Fibroblast of the aortic adventitia (primary cell): Measurements from ENCODE around the gene PLSCR1. TPM values are rescaled to one million over a fixed set of nuclear protein-coding genes. Genes with fewer than 3 reads are reported as not detected.

ENCODE experiments used
- DNase-seq: peaks from one replicate; pipeline ENCODE4 v3.0.0-alpha.2; 2010; ENCODE audit warnings: low read depth
- H3K4me3 ChIP-seq: 2 replicates; pipeline ENCODE4 v1.5.1; 2011; ENCODE audit warnings: low read depth, mild to moderate bottlenecking, control low read depth, low read length, moderate library complexity
- total RNA-seq: library from RNA; depleted of rRNA; stranded (reverse); fragments of >200 nt; gene quantifications from 2 replicates; pipeline ENCODE4 v1.2.3, GENCODE V29; 2012; ENCODE audit warnings: low replicate concordance
- TF ChIP-seq, protein P1 (sequence below): IDR thresholded peaks from 2 replicates; pipeline ENCODE4 v1.5.1; 2011; ENCODE audit warnings: mild to moderate bottlenecking, low read length, control low read depth, inconsistent platforms; ENCODE audit not compliant: insufficient read depth

Gene PLSCR1
- total RNA-seq, 1 donor, result 97.4 TPM

DNA sequence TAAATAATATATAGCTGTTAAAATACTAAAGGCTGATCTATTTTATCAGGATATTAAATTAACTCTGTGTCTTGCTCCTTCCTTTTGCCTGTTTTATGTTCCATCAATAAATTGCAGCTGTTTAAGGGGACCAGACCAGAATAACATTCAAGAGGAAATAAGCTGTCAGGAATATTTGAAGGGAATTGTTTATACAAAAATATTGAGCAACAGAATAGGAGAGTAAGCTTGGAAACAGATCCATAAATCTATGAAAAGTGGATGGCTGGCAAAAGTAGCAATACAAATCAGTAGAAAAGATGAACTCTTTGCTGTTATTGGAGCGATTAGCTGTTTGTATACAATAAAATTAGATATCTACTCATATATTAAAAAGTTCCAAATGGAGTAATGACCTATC lies 38.9 kb downstream of the PLSCR1 start:
- peak; percentile 52 for DNase-seq
- no peak overlapping the region for H3K4me3 ChIP-seq
- TF ChIP-seq, protein P1, sequence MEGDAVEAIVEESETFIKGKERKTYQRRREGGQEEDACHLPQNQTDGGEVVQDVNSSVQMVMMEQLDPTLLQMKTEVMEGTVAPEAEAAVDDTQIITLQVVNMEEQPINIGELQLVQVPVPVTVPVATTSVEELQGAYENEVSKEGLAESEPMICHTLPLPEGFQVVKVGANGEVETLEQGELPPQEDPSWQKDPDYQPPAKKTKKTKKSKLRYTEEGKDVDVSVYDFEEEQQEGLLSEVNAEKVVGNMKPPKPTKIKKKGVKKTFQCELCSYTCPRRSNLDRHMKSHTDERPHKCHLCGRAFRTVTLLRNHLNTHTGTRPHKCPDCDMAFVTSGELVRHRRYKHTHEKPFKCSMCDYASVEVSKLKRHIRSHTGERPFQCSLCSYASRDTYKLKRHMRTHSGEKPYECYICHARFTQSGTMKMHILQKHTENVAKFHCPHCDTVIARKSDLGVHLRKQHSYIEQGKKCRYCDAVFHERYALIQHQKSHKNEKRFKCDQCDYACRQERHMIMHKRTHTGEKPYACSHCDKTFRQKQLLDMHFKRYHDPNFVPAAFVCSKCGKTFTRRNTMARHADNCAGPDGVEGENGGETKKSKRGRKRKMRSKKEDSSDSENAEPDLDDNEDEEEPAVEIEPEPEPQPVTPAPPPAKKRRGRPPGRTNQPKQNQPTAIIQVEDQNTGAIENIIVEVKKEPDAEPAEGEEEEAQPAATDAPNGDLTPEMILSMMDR, result no peak

DNA sequence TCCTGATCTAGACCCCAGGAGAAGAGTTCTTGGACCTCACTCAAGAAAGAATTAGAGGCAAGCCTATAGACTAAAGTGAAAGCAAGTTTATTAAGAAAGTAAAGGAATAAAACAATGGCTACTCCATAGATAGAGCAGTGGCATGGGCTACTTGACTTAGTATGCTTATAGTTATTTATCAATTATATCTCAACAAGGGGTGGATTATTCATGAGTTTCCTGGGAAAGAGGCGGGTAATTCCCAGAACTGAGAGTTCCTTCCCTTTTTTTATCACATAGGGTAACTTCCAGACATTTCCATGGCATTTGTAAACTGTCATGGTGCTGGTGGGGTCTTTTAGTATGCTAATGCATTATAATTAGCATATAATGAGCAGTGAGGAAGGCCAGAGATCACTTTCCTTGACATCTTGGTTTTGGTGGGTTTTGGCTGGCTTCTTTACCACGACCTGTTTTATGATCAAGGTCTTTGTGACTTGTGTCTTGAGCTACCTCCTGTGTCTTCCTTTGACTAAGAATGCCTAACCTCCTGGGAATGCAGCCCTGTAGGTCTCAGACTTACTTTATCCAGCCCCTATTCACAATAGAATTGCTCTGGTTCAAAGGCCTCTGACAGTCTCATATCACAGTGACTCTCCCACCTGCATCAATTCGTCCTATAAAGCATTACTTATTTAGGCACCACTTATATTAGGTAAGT lies 39.8 kb downstream of the PLSCR1 start:
- no peak for DNase-seq
- TF ChIP-seq, protein P1, result no peak
- no peak overlapping the region for H3K4me3 ChIP-seq

DNA sequence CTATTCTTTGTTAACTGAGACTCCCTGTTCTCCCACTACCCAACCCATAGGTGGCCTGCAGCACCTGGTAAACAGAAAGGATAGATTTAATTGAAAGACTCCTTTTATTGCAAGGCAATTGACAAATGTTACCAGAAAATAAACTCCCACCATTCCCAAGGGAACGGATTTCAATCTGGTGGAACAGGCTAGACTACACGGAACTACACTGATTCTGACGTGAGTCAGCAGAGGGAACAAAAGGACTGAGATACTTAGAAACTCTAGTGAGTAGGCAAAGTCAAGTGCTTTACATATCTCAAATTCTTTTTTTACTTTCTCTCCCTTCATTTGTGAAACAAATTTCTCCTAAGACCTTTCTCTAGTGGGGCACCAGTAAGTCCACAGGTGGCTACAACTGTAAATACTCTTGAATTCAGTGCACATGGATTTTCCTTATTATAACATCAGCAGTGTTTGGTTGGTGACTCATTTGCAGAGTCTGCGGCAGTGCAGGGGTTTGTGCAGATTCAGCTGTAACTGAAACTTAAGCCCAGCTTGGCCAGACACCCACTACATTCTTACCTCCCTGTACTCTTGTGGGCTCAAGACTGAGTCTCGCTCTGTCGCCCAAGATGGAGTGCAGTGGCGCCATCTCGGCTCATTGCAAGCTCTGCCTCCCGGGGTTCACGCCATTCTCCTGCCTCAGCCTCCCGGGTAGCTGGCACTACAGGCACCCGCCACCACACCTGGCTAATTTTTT lies 40.8 kb downstream of the PLSCR1 start:
- TF ChIP-seq, protein P1, result peak; percentile 12
- DNase-seq, result peak; percentile 93
- H3K4me3 ChIP-seq, result no peak overlapping the region

DNA sequence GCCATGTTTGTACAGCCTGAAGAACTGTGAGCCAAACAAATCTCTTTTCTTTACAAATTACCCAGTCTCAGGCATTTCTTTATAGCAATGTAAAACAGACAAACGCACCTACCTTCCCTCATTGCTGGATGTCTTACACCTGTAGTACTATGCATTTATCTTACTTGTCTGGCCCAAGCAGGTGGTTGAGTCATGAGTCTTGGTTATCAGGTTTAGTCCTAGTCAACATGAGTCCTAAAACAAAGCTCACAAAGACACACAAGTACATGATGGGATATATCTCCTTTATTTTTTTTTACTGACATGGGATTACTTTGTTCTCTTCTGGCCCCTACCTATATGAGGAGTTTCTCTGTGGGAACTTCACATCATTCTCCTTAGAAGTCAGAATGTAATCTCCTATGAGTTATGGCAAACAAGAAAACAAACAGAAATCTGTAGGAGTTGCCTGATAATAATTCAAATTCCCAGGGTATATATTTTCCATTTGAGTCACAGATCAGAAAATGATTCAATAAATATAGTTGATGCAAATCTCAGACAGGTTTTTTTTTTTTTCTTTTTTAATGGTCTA lies 41.4 kb downstream of the PLSCR1 start:
- DNase-seq, result no peak
- TF ChIP-seq, protein P1, result no peak
- no peak overlapping the region for H3K4me3 ChIP-seq

DNA sequence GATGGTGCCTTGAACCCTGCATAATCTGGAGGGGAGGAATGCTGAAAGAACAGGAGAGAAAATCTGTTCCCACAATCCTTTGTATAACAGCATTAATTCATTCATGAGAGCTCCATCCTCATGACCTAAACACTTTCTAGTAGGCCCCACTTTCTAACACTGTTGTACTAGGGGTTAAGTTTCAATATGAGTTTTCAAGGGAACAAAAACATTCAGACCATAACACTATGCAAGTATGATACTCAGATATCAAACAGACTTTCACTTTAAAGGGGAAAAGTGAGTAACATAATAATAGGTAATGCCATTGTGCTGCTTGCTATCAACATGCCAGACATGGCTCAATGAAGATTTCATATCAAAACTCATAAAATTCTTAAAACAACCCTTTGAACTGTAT lies 42.7 kb downstream of the PLSCR1 start:
- TF ChIP-seq, protein P1, result no peak
- no peak for DNase-seq
- no peak overlapping the region for H3K4me3 ChIP-seq

DNA sequence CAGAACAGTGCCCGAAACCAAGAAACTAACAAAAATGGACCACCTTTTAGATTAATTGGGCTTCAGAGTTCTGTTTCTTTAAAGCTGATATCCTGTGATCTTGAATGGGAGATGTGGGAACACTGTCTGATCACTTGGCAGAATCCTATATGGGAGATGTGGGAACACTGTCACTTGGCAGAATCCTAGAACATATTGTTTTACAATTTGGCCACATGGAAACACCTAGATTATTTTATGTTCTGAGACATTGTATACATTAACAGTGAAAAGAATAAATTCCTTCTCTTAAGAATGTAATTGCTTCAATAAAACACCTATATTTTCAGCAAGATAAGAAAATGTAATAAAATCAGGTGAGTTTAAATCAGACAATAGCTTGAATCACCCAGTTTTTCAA lies 44.7 kb downstream of the PLSCR1 start:
- H3K4me3 ChIP-seq, result no peak overlapping the region
- no peak for DNase-seq
- TF ChIP-seq, protein P1, result no peak
